Gastrocnemius medialis (tissue), 4 donors: ENCODE measurements around the gene ARHGAP22.

Experiments used
- POLR2A ChIP-seq, 2 donors: fragments of 450-650 bp; IDR thresholded peaks; one replicate each; pipeline ENCODE4 v1.6.1; 2017; ENCODE audit warnings: antibody characterized with exemption in 2 of 2, mild to moderate bottlenecking in 2 of 2, moderate library complexity in 2 of 2
- TF ChIP-seq, protein P1 (sequence below), 5 experiments: fragments of 450-650 bp in 3 of 5; fragments of 200-600 bp in 2 of 5; sonication (generic) in 2 of 5; IDR thresholded peaks in 4 of 5; conservative IDR thresholded peaks in 1 of 5; 1 replicate in 4 of 5; 2 replicates in 1 of 5; pipeline ENCODE4 v1.5.1; 2016 to 2019; ENCODE audit warnings: antibody characterized with exemption in 5 of 5, mild to moderate bottlenecking in 3 of 5, moderate library complexity in 3 of 5

DNA sequence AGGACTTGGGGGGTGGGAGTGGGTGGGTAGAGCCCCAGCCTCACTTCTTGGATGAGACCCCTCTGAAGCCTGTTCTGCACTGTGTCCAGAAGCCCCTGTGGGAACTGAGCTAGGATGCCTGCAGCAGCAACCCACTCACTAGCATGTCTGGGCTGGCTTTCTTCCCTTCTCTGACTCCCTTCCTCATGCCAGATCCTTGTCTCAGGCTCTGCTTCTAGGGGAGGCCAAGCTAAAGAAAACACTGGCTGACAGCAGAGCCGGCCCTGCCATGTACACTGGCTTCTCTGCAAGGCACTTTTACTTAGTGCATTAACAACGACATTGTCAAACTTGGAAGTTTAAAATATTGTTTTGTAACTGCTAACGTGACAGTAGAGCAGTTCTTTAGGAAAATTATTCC is 50.2 kb downstream of the ARHGAP22 start:
- TF ChIP-seq, protein P1, sequence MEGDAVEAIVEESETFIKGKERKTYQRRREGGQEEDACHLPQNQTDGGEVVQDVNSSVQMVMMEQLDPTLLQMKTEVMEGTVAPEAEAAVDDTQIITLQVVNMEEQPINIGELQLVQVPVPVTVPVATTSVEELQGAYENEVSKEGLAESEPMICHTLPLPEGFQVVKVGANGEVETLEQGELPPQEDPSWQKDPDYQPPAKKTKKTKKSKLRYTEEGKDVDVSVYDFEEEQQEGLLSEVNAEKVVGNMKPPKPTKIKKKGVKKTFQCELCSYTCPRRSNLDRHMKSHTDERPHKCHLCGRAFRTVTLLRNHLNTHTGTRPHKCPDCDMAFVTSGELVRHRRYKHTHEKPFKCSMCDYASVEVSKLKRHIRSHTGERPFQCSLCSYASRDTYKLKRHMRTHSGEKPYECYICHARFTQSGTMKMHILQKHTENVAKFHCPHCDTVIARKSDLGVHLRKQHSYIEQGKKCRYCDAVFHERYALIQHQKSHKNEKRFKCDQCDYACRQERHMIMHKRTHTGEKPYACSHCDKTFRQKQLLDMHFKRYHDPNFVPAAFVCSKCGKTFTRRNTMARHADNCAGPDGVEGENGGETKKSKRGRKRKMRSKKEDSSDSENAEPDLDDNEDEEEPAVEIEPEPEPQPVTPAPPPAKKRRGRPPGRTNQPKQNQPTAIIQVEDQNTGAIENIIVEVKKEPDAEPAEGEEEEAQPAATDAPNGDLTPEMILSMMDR (IDR thresholded peaks at IDR 0.05 in 4 of 5, conservative IDR thresholded peaks at IDR 0.05 in 1 of 5): no peak
- TF ChIP-seq POLR2A (IDR thresholded peaks at IDR 0.05): no peak
